GM12874 (cell line): ENCODE data around the gene FRMD1.

ENCODE experiments used
- TF ChIP-seq, protein P1 (sequence below): IDR thresholded peaks from 2 replicates; pipeline ENCODE4 v1.5.1; 2011; ENCODE audit warnings: low read depth, mild to moderate bottlenecking, control low read depth, low read length, moderate library complexity; ENCODE audit not compliant: insufficient read depth

Gene FRMD1

GRCh38 chr6:168071620-168072019 lies 7.4 kb downstream of the FRMD1 start:
- TF ChIP-seq, protein P1, sequence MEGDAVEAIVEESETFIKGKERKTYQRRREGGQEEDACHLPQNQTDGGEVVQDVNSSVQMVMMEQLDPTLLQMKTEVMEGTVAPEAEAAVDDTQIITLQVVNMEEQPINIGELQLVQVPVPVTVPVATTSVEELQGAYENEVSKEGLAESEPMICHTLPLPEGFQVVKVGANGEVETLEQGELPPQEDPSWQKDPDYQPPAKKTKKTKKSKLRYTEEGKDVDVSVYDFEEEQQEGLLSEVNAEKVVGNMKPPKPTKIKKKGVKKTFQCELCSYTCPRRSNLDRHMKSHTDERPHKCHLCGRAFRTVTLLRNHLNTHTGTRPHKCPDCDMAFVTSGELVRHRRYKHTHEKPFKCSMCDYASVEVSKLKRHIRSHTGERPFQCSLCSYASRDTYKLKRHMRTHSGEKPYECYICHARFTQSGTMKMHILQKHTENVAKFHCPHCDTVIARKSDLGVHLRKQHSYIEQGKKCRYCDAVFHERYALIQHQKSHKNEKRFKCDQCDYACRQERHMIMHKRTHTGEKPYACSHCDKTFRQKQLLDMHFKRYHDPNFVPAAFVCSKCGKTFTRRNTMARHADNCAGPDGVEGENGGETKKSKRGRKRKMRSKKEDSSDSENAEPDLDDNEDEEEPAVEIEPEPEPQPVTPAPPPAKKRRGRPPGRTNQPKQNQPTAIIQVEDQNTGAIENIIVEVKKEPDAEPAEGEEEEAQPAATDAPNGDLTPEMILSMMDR = no peak

- TF ChIP-seq, protein P1 = no peak
Measured at GRCh38 chr6:168070804-168071203, 8.2 kb downstream of the FRMD1 start.

DNA sequence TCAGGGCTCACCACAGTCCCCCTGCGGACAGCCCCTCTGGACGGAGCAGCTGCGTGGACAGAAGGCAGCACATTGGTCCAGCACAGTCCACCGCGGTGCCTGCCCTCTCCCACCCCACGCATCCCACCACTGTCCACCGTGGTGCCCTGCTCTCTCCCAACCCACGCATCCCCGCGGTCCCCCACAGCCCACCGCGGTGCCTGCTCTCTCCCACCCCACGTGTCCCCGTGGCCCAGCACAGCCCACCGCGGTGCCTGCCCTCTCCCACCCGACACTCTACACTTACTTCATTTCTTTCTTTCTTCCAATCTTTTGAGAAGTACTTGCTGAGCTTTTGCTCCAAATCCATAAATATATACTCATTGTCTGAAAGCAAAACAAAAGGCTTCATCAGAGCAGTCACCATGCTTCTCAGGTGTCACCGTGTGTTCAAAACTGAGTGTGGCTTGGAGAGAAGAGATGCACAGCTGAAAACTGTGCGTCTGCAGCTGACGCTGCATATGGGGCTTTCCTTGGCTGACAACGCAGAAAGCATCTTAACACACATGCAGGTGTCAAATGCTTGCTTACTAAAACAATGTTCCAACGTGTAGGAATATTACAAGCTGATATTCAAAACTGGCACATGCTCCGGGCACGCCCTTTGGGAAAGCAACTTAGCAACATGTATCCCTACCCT lies 11.8 kb downstream of the FRMD1 start:
- TF ChIP-seq, protein P1 = no peak

- TF ChIP-seq, protein P1 = no peak
Measured at GRCh38 chr6:168064226-168064807, 14.7 kb downstream of the FRMD1 start.

DNA sequence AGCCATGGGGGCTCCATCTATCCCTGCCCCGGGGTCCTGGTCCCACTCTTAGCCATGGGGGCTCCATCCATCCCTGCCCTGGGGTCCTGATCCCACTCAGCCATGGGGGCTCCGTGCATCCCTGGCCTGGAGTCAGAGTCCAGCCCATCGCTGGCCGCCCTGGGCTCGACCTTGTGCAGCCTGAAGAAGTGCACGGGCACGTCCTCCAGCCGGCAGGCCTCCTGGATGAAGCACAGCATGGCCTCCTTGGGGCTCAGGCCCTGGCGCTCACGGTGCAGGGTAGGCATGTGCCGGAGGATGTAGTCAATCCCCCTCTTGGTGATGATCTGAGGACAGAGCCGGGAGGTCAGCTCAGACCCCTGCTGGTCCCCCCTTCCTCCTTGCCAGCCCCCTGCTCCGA lies 15.6 kb downstream of the FRMD1 start:
- TF ChIP-seq, protein P1 = no peak

DNA sequence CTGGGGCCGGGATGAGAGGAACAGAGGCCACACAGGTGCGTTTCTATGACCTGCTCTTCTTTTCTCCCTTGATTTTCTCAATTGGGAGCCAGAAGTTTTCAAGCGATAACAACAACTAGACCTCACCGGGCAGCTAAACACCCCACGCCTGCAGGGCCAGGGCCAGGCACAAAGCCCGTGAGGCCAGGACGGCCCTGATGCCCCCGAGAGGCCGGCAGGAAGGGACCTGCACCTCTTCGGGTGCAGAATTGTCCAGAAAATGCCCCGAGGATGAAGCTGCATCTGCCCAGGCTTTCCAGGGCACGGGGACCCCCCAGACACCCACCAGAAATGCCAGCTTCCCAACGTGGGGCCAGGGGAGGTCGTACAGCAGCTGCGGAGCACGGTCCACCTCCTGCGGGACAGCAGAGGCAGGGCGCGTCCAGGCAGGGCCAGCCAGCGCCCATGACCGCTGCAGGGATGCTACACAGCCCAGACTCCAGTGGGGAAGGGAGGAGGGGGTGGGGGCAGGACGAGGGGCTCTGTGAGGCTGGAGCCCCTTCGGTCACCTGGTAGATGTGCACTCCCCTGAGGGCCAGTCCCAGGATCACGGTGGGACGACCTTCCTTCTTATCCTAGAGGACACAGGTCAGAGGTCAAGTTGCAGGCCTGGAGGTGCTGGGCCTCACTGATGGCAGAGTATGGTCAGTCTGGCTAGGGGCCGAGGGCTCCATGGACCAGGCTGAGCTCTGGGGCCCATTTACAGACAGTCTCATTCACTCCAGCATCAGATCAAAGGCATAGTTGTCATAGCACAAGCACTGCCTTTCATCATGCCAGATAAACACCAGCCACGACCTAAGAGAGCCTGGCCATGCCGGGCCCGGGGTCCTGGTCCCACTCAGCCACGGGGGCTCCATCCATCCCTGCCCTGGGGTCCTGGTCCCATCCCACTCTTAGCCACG lies 16.4 kb downstream of the FRMD1 start:
- TF ChIP-seq, protein P1 = no peak

DNA sequence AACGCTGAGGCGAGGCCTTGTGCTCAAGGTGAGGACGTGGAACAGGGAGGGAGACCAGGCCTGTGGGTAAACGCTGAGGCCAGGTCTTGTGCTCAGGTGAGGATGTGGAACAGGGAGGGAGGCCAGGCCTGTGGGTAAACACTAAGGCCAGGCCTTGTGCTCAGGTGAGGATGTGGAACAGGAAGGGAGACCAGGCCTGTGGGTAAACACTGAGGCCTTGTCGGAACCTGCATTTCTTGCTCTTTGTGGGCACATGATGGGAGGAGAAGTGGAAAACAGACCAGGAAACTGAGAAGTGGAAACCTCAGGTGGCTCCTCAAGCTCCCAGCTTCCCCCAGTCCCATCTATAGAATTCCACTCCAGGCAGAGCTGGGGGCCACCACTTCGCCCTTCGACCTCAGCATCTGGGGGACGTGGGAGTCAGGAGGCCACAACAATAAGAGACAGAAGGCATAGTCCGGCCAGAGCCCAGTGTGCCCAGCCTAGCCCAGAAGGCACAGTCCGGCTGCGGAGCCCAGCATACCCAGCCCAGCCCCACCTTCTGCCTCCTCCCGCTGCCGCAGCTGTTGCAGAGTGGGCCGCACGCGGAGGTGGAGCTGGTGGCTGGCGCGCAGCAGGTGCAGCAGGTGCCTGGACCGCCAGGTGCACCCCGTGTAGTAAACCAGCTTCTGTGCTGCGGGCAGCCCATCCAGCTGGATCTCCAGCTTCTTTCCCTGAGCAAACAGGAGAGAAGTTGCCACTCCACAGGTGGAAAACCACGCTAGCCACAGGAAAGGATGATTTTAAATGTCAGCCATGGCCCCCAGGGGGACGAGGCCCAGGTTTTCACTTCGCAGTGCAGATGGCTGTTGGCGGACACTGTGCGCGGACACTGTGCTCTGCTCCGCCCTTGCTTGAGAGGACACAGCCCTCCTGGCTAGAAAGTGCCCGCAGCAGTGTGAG lies 17.5 kb downstream of the FRMD1 start:
- TF ChIP-seq, protein P1 = no peak
